Stomach smooth muscle (tissue), 2 donors: ENCODE results near the gene H1-8.
"Not testable (repeated sequence)": the region's sequence is repeated elsewhere in the genome, so short reads cannot be mapped to it uniquely, and the experiment has no call there.

Source experiments
- H3K27ac ChIP-seq: one replicate; pipeline ENCODE4 v1.7.0; 2013; ENCODE audit warnings: mild to moderate bottlenecking, low read length, inconsistent platforms
- H3K27me3 ChIP-seq, 2 donors: one replicate each; pipeline ENCODE4 v1.7.0; 2013; ENCODE audit warnings: low read length in 2 of 2; ENCODE audit not compliant: insufficient read depth in 2 of 2, control insufficient read depth in 1 of 2
- H3K36me3 ChIP-seq, 2 donors: one replicate each; pipeline ENCODE4 v1.7.0; 2013; ENCODE audit warnings: low read length in 2 of 2; ENCODE audit not compliant: control insufficient read depth in 2 of 2, insufficient read depth in 2 of 2
- H3K4me1 ChIP-seq: one replicate; pipeline ENCODE4 v1.7.0; 2013; ENCODE audit warnings: low read length; ENCODE audit not compliant: control insufficient read depth, insufficient read depth
- H3K4me3 ChIP-seq, 2 donors: one replicate each; pipeline ENCODE4 v1.7.0; 2013; ENCODE audit warnings: low read length in 2 of 2
- H3K9ac ChIP-seq, 2 donors: one replicate each; pipeline ENCODE4 v1.7.0; 2013; ENCODE audit warnings: low read length in 2 of 2, mild to moderate bottlenecking in 1 of 2
- H3K9me3 ChIP-seq, 2 donors: one replicate each; pipeline ENCODE4 v1.7.0; 2013; ENCODE audit warnings: low read length in 2 of 2; ENCODE audit not compliant: control insufficient read depth in 2 of 2
- donor health status: healthy.
- donor health status: Pancreatic carcinoma.

H1-8 gene

GRCh38 chr3:129515108-129515820, 27.7 kb upstream of the H1-8 start:
- H3K4me3 ChIP-seq, H3K27ac ChIP-seq, H3K4me1 ChIP-seq, H3K9ac ChIP-seq, H3K27me3 ChIP-seq, H3K9me3 ChIP-seq: not testable (repeated sequence)
- peaks cover 4 to 40% of the 10 kb centered on the region in 2 donors for H3K36me3 ChIP-seq

GRCh38 chr3:129515821-129516432, 27.0 kb upstream of the H1-8 start:
- not testable (repeated sequence) for H3K27ac ChIP-seq, H3K9ac ChIP-seq, H3K4me3 ChIP-seq, H3K9me3 ChIP-seq, H3K4me1 ChIP-seq, H3K27me3 ChIP-seq
- H3K36me3 ChIP-seq: peaks cover 4 to 35% of the 10 kb centered on the region in 2 donors

DNA sequence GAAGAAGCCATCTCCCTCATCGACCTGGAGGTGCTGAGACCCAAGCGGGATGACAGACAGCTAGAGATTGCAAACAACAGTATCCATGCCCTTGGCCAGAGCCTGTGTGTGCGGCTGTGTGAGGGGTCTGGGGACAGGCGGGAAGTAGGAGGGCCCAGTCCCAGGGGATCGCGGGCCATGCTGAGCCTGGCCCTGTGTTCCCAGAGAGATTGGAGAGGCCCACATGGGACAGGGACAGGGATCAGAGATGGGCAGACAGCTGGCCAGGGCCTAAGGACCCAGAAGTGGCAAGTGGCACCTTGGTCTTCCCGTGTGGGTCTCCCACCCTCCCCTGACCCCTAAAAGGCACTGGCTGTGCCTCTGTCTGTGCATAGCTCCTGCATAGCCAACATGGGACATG, 25.5 kb upstream of the H1-8 start:
- no peak overlapping the region for H3K4me3 ChIP-seq
- H3K27me3 ChIP-seq: no peaks in the 10 kb centered on the region
- no peak overlapping the region for H3K9ac ChIP-seq
- no peak overlapping the region for H3K27ac ChIP-seq
- no peaks in the 10 kb centered on the region for H3K4me1 ChIP-seq
- H3K36me3 ChIP-seq: peaks cover 0 to 27% of the 10 kb centered on the region in 2 donors
- no peaks in the 10 kb centered on the region for H3K9me3 ChIP-seq

DNA sequence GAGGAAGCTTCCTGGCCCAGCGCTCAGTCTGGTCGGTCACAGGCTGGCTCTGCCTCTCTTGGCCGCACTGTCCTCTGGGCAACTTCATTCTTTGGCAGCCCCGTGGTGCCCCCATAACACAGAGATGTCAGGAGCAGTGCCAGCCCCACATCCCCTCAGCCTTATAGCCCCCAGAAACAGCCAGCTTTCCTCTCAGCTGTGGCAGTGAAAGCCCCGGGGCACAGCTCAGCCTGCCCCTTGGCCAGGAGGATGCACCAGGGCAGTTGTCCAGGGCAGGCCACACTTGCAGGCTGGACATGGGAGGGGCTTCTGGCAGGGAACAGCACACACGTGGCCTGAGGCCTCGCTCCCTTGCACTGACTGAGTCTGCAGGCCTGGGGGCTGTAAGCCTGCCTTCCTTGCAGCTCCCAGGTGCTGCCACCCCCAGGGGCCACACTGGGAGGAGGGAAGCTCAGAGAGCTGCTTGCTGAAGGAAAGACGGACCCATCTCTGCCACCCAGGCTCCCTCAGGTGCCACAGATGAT, 24.9 kb upstream of the H1-8 start:
- Histone ChIP-seq H3K4me3 (no peak overlapping the region), H3K27me3 (no peaks in the 10 kb centered on the region), H3K9me3 (no peaks in the 10 kb centered on the region), H3K9ac (no peak overlapping the region), H3K27ac (no peak overlapping the region), H3K36me3 (peaks cover 0 to 25% of the 10 kb centered on the region in 2 donors), H3K4me1 (no peaks in the 10 kb centered on the region)

- H3K4me3 ChIP-seq: no peak overlapping the region
- H3K27ac ChIP-seq: no peak overlapping the region
- H3K4me1 ChIP-seq: no peaks in the 10 kb centered on the region
- no peaks in the 10 kb centered on the region for H3K27me3 ChIP-seq
- H3K9ac ChIP-seq: no peak overlapping the region
- peaks cover 0 to 25% of the 10 kb centered on the region in 2 donors for H3K36me3 ChIP-seq
- H3K9me3 ChIP-seq: no peaks in the 10 kb centered on the region
These were observed 24.4 kb upstream of the H1-8 start for GRCh38 chr3:129518581-129518980.

- Histone ChIP-seq H3K27me3 (no peaks in the 10 kb centered on the region), H3K9me3 (no peaks in the 10 kb centered on the region), H3K4me1 (no peaks in the 10 kb centered on the region), H3K36me3 (peaks cover 0 to 18% of the 10 kb centered on the region in 2 donors), H3K9ac (no peak overlapping the region), H3K4me3 (no peak overlapping the region), H3K27ac (no peak overlapping the region)
These were observed 23.5 kb upstream of the H1-8 start for GRCh38 chr3:129519449-129519848.

DNA sequence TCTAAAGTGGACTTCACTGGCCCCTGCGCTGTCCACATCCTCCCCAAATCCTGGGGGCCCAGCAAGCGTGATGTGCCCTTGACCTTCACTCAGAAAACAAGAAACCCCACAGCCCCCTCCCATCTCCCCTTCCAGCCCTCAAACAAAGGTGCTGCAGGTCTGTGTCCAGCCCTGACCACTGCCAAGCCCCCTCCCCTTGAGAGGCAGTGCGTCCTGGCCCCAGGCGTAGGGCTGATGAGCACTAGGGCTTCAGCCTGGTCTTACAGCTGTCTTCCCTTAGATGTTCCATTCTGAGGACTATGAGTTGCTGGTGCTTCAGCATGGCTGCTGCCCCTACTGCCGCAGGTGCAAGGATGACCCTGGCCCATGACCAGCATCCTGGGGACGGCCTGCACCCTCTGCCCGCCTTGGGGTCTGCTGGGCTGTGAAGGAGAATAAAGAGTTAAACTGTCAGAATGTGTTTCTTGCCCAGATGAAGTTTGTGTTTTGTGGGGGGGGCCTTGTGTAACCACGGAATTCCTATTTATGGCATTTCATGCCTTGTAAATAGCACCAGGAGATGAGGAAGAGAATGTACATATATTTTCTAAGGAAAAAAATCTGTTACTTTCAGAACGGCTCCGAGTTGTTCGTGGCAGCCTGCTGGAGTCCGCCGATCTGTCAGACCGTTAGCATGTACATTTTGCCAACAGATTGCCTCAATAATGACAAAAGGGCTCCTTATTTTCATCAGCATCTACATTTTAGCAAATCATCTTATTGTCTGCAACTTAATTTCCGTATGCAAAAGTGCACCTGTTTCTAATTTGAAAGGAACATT, 22.9 kb upstream of the H1-8 start:
- H3K9ac ChIP-seq: no peak overlapping the region

DNA sequence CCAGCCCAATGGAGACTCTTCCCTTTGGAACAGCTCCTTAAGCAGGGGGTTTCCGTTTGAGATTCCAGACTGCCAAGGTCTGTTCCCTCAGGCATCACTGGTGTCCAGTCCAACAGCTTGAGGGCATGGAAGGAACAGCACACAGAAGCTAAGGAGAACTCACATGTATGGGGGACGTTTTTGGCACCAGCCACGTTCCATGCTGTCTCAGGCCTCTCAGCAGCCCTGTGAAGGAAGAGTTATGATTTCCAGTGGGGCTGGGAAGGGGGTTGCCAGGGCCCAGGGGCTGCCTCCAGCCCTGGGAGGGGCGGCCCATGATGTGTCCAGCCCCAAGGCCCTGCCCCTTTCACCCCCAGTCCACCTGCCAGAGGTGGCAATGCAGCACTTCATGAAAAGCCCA, 22.0 kb upstream of the H1-8 start:
- Histone ChIP-seq H3K9ac (no peak overlapping the region), H3K36me3 (peaks cover 0 to 13% of the 10 kb centered on the region in 2 donors), H3K27me3 (no peaks in the 10 kb centered on the region), H3K4me1 (no peaks in the 10 kb centered on the region), H3K9me3 (no peaks in the 10 kb centered on the region), H3K4me3 (no peak overlapping the region), H3K27ac (no peak overlapping the region)

More for the DNA sequence above, 22.9 kb upstream of the H1-8 start:
- peaks cover 0 to 15% of the 10 kb centered on the region in 2 donors for H3K36me3 ChIP-seq
- H3K9me3 ChIP-seq: no peaks in the 10 kb centered on the region
- no peak overlapping the region for H3K4me3 ChIP-seq
- no peak overlapping the region for H3K27ac ChIP-seq
- no peaks in the 10 kb centered on the region for H3K4me1 ChIP-seq
- no peaks in the 10 kb centered on the region for H3K27me3 ChIP-seq

DNA sequence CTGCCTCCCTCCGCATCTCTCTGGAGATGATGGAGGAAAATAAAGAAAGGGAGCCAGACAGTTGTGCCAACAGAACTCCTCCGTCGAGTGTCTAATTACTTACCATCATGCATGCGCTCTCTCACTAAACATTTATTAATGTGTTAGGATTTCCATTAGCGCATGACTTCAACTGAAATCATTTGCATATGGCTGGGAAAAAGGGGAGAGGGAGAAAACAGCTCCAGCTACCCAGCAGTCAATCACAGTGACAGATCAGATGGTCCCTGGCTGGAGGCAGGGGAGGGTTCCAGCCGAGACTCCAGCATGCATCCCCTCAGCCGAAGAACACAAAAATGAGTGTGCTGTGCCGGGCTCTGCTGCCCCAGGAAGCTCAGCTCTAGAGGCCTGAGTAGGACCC, 21.4 kb upstream of the H1-8 start:
- Histone ChIP-seq H3K4me1 (no peaks in the 10 kb centered on the region), H3K27me3 (no peaks in the 10 kb centered on the region), H3K9ac (no peak overlapping the region), H3K9me3 (no peaks in the 10 kb centered on the region), H3K36me3 (peaks cover 0 to 9% of the 10 kb centered on the region in 2 donors), H3K27ac (no peak overlapping the region), H3K4me3 (no peak overlapping the region)

GRCh38 chr3:129522953-129523352, 20.0 kb upstream of the H1-8 start:
- H3K4me1 ChIP-seq: no peaks in the 10 kb centered on the region
- no peak overlapping the region for H3K27ac ChIP-seq
- H3K9me3 ChIP-seq: no peaks in the 10 kb centered on the region
- no peaks in the 10 kb centered on the region for H3K27me3 ChIP-seq
- peaks cover 0 to 3% of the 10 kb centered on the region in 2 donors for H3K36me3 ChIP-seq
- H3K9ac ChIP-seq: no peak overlapping the region
- no peak overlapping the region for H3K4me3 ChIP-seq
